ENCODE data around the gene PATJ. TPM values are rescaled to one million over a fixed set of nuclear protein-coding genes. Genes with fewer than 3 reads are reported as not detected.
A peak's percentile ranks its signal among the peaks of the same experiment; 100 is the strongest.

PATJ gene
- total and polyA plus RNA-seq, 2 of the 13 experiments (the other 11 are each of a cell fraction or from before 2014, with no cell fraction given): 6.2 to 16.8 TPM

GRCh38 chr1:62207187-62207586 lies 464.9 kb downstream of the PATJ start:
- Histone ChIP-seq H2AFZ (ENCODE audit: low read length) (no peak overlapping the region), H4K20me1 (ENCODE audit: insufficient read depth, low read length) (no peaks in the 10 kb centered on the region), H3K79me2 (ENCODE audit: insufficient read depth, low read length) (no peaks in the 10 kb centered on the region), H3K36me3 (replicated peaks in 1 of 2; ENCODE audit: control insufficient read depth in 1 of 2, insufficient read depth in 2 of 2, low read length in 2 of 2) (no peaks in the 10 kb centered on the region), H3K4me2 (ENCODE audit: low read depth, low read length) (no peak overlapping the region), H3K27ac (ENCODE audit: extremely low read length, insufficient read depth, low read length) (no peak overlapping the region), H3K9ac (ENCODE audit: insufficient read depth, low read depth, low read length) (no peak overlapping the region), H3K27me3 (ENCODE audit: control insufficient read depth in 1 of 2, insufficient read depth in 2 of 2, low read length in 2 of 2) (no peaks in the 10 kb centered on the region; a peak in 1 of 5 replicates), H3K9me3 (ENCODE audit: low read length) (peaks cover 16% of the 10 kb centered on the region; the same call in 1 of the 2 replicates), H3K4me3 (replicated peaks in 1 of 3; ENCODE audit: insufficient read depth in 1 of 3, low read depth in 2 of 3, low read length in 3 of 3) (no peak overlapping the region), H3K4me1 (ENCODE audit: insufficient read depth, low read length) (peaks cover under 1% of the 10 kb centered on the region; the same call in 1 of the 2 replicates)
- CTCF ChIA-PET (ENCODE audit: low intra/inter-chr PET ratio, low total read pairs): no interaction called here
- FAIRE-seq (no peak), DNase-seq (ENCODE audit: low spot score) (no peak), ATAC-seq (no peak)
- in situ Hi-C loops (cut with HindIII; ENCODE audit: extremely low pct_ligation_motif_present, low pct_unique_long_range_greater_than_20kb) (no loop called here), intact Hi-C loops (cut with micrococcal nuclease; ENCODE audit: unreplicated experiment) (no loop called here)
- POLR2A ChIA-PET: no interaction called here
- WGBS (ENCODE audit: low lambda C conversion rate): 4% methylated on average over 2 of the region's 2 CpGs
- BruUV-seq (replicated peaks): no TSS peak
- TF ChIP-seq ZNF317 (CRISPR knock-in tag; IDR thresholded peaks at IDR 0.05): peak; percentile 95
- no peak for TF ChIP-seq ZNF557 (CRISPR knock-in tag; IDR thresholded peaks at IDR 0.05)
- TF ChIP-seq ZNF335 (CRISPR knock-in tag; IDR thresholded peaks at IDR 0.05): no peak

- H2AFZ ChIP-seq (ENCODE audit: low read length): no peak overlapping the region
- no peaks in the 10 kb centered on the region for H4K20me1 ChIP-seq (ENCODE audit: insufficient read depth, low read length)
- DNase-seq (ENCODE audit: low spot score): no peak
- H3K4me2 ChIP-seq (ENCODE audit: low read depth, low read length): 0 out of 2 replicates have a peak overlapping the region, but pooled peaks have one; percentile 23
- in situ Hi-C loops (cut with HindIII; ENCODE audit: extremely low pct_ligation_motif_present, low pct_unique_long_range_greater_than_20kb): no loop called here
- intact Hi-C loops (cut with micrococcal nuclease; ENCODE audit: unreplicated experiment): no loop called here
- no peak for FAIRE-seq
- H3K4me1 ChIP-seq (ENCODE audit: insufficient read depth, low read length): no peaks in the 10 kb centered on the region
- no peak for TF ChIP-seq BCL3 (CRISPR knock-in tag; IDR thresholded peaks at IDR 0.05)
- no peak for TF ChIP-seq ZKSCAN5 (CRISPR knock-in tag; IDR thresholded peaks at IDR 0.05)
- no TSS peak for BruUV-seq (replicated peaks)
- 12% methylated on average over 2 of the region's 5 CpGs for WGBS (ENCODE audit: low lambda C conversion rate)
- no peaks in the 10 kb centered on the region for H3K36me3 ChIP-seq (replicated peaks in 1 of 2; ENCODE audit: control insufficient read depth in 1 of 2, insufficient read depth in 2 of 2, low read length in 2 of 2)
- POLR2A ChIA-PET: no interaction called here
- no peaks in the 10 kb centered on the region; a peak in 1 of 5 replicates for H3K27me3 ChIP-seq (ENCODE audit: control insufficient read depth in 1 of 2, insufficient read depth in 2 of 2, low read length in 2 of 2)
- H3K4me3 ChIP-seq (replicated peaks in 1 of 3; ENCODE audit: insufficient read depth in 1 of 3, low read depth in 2 of 3, low read length in 3 of 3): no peak overlapping the region
- no peaks in the 10 kb centered on the region for H3K79me2 ChIP-seq (ENCODE audit: insufficient read depth, low read length)
- H3K9ac ChIP-seq (ENCODE audit: insufficient read depth, low read depth, low read length): no peak overlapping the region
- CTCF ChIA-PET (ENCODE audit: low intra/inter-chr PET ratio, low total read pairs): no interaction called here
- H3K27ac ChIP-seq (ENCODE audit: extremely low read length, insufficient read depth, low read length): no peak overlapping the region
- peaks cover 16% of the 10 kb centered on the region; the same call in 1 of the 2 replicates for H3K9me3 ChIP-seq (ENCODE audit: low read length)
- ATAC-seq: no peak
These were observed 465.8 kb downstream of the PATJ start for GRCh38 chr1:62208087-62208486.
